H1 (cell line): ENCODE results near the gene IL21R. TPM values are rescaled to one million over a fixed set of nuclear protein-coding genes. Genes with fewer than 3 reads are reported as not detected.

Experiments
- CTCF ChIA-PET: fragments of 300-600 bp; sonication (Branson Sonifier 250); formaldehyde crosslinking; loops from one replicate; lab custom pipeline; 2021; ENCODE audit not compliant: partially characterized antibody; lab: Charles Lee
- POLR2A ChIA-PET: fragments of 300-600 bp; sonication (Branson Sonifier 250); formaldehyde crosslinking; loops from one replicate; lab custom pipeline; 2021; ENCODE audit warnings: inconsistent platforms; ENCODE audit not compliant: partially characterized antibody; lab: Charles Lee
- DNase-seq, 2 experiments: peaks; one replicate each; pipeline versions ENCODE4 v3.0.0 to v3.0.0-alpha.2; 2010 to 2022; ENCODE audit warnings: low spot score in 2 of 2, low read depth in 1 of 2, mixed read lengths in 1 of 2
- FAIRE-seq: peaks from 2 replicates; lab custom pipeline; 2011; peaks lifted over from hg19 to GRCh38; lab: Jason Lieb, UNC
- H2AFZ ChIP-seq: 2 replicates; pipeline ENCODE4 v1.8.1; 2012; ENCODE audit warnings: low read length, inconsistent platforms
- H2AK5ac ChIP-seq: 2 replicates; pipeline ENCODE4 v1.6.1; 2013; ENCODE audit warnings: low read depth, low read length
- H2BK120ac ChIP-seq: replicated peaks from 2 replicates; pipeline ENCODE3; 2013; ENCODE audit warnings: low read depth, low read length, inconsistent platforms
- H2BK12ac ChIP-seq: 2 replicates; pipeline ENCODE4 v1.6.1; 2013; ENCODE audit warnings: low read depth, low read length
- H2BK15ac ChIP-seq: 2 replicates; pipeline ENCODE4 v1.6.1; 2013; ENCODE audit warnings: low read length
- H2BK20ac ChIP-seq: 2 replicates; pipeline ENCODE4 v1.6.1; 2013; ENCODE audit warnings: low read length
- H2BK5ac ChIP-seq: 2 replicates; pipeline ENCODE4 v1.6.1; 2013; ENCODE audit warnings: low read depth, low read length
- H3K14ac ChIP-seq: 2 replicates; pipeline ENCODE4 v1.6.1; 2013; ENCODE audit warnings: inconsistent platforms; ENCODE audit not compliant: insufficient read length
- H3K18ac ChIP-seq: 2 replicates; pipeline ENCODE4 v1.6.1; 2013; ENCODE audit warnings: low read length; ENCODE audit errors: extremely low read depth
- H3K23ac ChIP-seq: 2 replicates; pipeline ENCODE4 v1.6.1; 2013; ENCODE audit warnings: inconsistent platforms; ENCODE audit not compliant: insufficient read length
- H3K23me2 ChIP-seq: 2 replicates; pipeline ENCODE4 v1.6.1; 2013; ENCODE audit warnings: low read depth, low read length
- H3K27ac ChIP-seq: 2 replicates; pipeline ENCODE4 v1.6.1; 2011; ENCODE audit warnings: low read depth, low read length, inconsistent platforms
- H3K27me3 ChIP-seq, 4 experiments: replicated peaks in 1 of 4; 1 replicate in 1 of 4; 2 replicates in 3 of 4; pipeline versions ENCODE4 v1.6.1 to v1.8.1; 2011 to 2013; ENCODE audit warnings: low read length in 3 of 4, mild to moderate bottlenecking in 3 of 4, inconsistent platforms in 2 of 4, mixed read lengths in 2 of 4, moderate library complexity in 1 of 4; ENCODE audit not compliant: control insufficient read depth in 3 of 4, insufficient read depth in 3 of 4; ENCODE audit errors: extremely low read depth in 1 of 4
- H3K36me3 ChIP-seq, 4 experiments: 2 replicates each; pipeline versions ENCODE4 v1.6.1 to v1.8.1; 2011 to 2013; ENCODE audit warnings: mild to moderate bottlenecking in 4 of 4, low read length in 3 of 4, moderate library complexity in 2 of 4, control low read depth in 1 of 4, inconsistent platforms in 1 of 4; ENCODE audit not compliant: insufficient read depth in 4 of 4, control insufficient read depth in 2 of 4
- H3K4ac ChIP-seq: replicated peaks from 2 replicates; pipeline ENCODE3; 2013; ENCODE audit warnings: low read length, low read depth, mixed read lengths, inconsistent platforms; ENCODE audit not compliant: insufficient read length
- H3K4me1 ChIP-seq, 4 experiments: replicated peaks in 1 of 4; 1 replicate in 1 of 4; 2 replicates in 3 of 4; pipeline versions ENCODE4 v1.6.1 to v1.8.1; 2011 to 2013; ENCODE audit warnings: low read length in 3 of 4, inconsistent platforms in 2 of 4, mixed read lengths in 1 of 4; ENCODE audit not compliant: insufficient read depth in 4 of 4, control insufficient read depth in 3 of 4
- H3K4me2 ChIP-seq, 2 experiments: 2 replicates each; pipeline versions ENCODE4 v1.6.1 to v1.8.1; 2011 to 2013; ENCODE audit warnings: low read depth in 2 of 2, low read length in 2 of 2, control low read depth in 1 of 2, inconsistent platforms in 1 of 2, mild to moderate bottlenecking in 1 of 2; ENCODE audit not compliant: insufficient read depth in 1 of 2
- H3K4me3 ChIP-seq, 4 experiments: fragments of 200-600, 300-600 bp in 1 of 4; sonication (generic), shearing (Covaris generic), sonication (Bioruptor Twin) in 1 of 4; 2 replicates each; pipeline versions ENCODE4 v1.5.1 to v1.8.1; 2011 to 2016; ENCODE audit warnings: low read length in 4 of 4, low read depth in 3 of 4, control low read depth in 2 of 4, inconsistent platforms in 2 of 4, mild to moderate bottlenecking in 2 of 4, mixed read lengths in 1 of 4, moderate library complexity in 1 of 4; ENCODE audit not compliant: insufficient read depth in 2 of 4; ENCODE audit errors: extremely low read depth in 1 of 4
- H3K56ac ChIP-seq: replicated peaks from 2 replicates; pipeline ENCODE3; 2013; ENCODE audit warnings: low read depth, mild to moderate bottlenecking, mixed read lengths, low read length, inconsistent platforms; ENCODE audit not compliant: insufficient read length
- H3K79me1 ChIP-seq: 2 replicates; pipeline ENCODE4 v1.6.1; 2013; ENCODE audit warnings: low read depth, low read length, control low read depth
- H3K79me2 ChIP-seq, 2 experiments: 2 replicates each; pipeline versions ENCODE4 v1.6.1 to v1.8.1; 2012 to 2013; ENCODE audit warnings: low read length in 2 of 2, mild to moderate bottlenecking in 2 of 2, inconsistent platforms in 1 of 2; ENCODE audit not compliant: insufficient read depth in 2 of 2, control insufficient read depth in 1 of 2
- H3K9ac ChIP-seq, 4 experiments: replicated peaks in 1 of 4; 1 replicate in 1 of 4; 2 replicates in 3 of 4; pipeline versions ENCODE4 v1.6.1 to v1.8.1; 2011 to 2013; ENCODE audit warnings: low read depth in 3 of 4, low read length in 3 of 4, control low read depth in 2 of 4, mild to moderate bottlenecking in 2 of 4, moderate library complexity in 2 of 4, inconsistent platforms in 1 of 4; ENCODE audit errors: extremely low read depth in 1 of 4
- H3K9me3 ChIP-seq, 2 experiments: 2 replicates each; pipeline versions ENCODE4 v1.6.1 to v1.8.1; 2012 to 2013; ENCODE audit warnings: mild to moderate bottlenecking in 2 of 2, moderate library complexity in 2 of 2, control low read depth in 1 of 2, inconsistent platforms in 1 of 2, low read depth in 1 of 2, low read length in 1 of 2, mixed read lengths in 1 of 2; ENCODE audit not compliant: insufficient read depth in 2 of 2
- H4K20me1 ChIP-seq, 2 experiments: replicated peaks in 1 of 2; 2 replicates each; pipeline versions ENCODE3 to v1.8.1; 2011 to 2013; ENCODE audit warnings: inconsistent platforms in 2 of 2, low read length in 2 of 2, mild to moderate bottlenecking in 1 of 2; ENCODE audit not compliant: insufficient read depth in 2 of 2, control insufficient read depth in 1 of 2
- H4K5ac ChIP-seq: 2 replicates; pipeline ENCODE4 v1.6.1; 2013; ENCODE audit warnings: low read length, low read depth, mixed read lengths, inconsistent platforms; ENCODE audit not compliant: insufficient read length
- H4K8ac ChIP-seq: 2 replicates; pipeline ENCODE4 v1.8.0; 2013; ENCODE audit warnings: mild to moderate bottlenecking, moderate library complexity, low read length, inconsistent platforms; ENCODE audit not compliant: insufficient read depth; ENCODE audit errors: extremely low read depth
- H4K91ac ChIP-seq: replicated peaks from 2 replicates; pipeline ENCODE3; 2013; ENCODE audit warnings: low read length, mixed read lengths, inconsistent platforms; ENCODE audit not compliant: insufficient read length
- BACH1 ChIP-seq: IDR thresholded peaks from 2 replicates; pipeline ENCODE4 v1.6.1; 2012; ENCODE audit warnings: low read length, improper control_type of control experiment
- CBX5 ChIP-seq: fragments of 300-800, 300-1000 bp; sonication (generic); IDR thresholded peaks from 2 replicates; pipeline ENCODE4 v1.7.1; 2016; ENCODE audit warnings: antibody characterized with exemption, low read length, low read depth
- CHD1 ChIP-seq: IDR thresholded peaks from 2 replicates; pipeline ENCODE4 v1.6.1; 2012; ENCODE audit warnings: low read depth, low read length, improper control_type of control experiment
- EP300 ChIP-seq, 2 experiments: IDR thresholded peaks; 1 replicate in 1 of 2; 2 replicates in 1 of 2; pipeline ENCODE4 v1.6.1; 2011 to 2012; ENCODE audit warnings: low read depth in 2 of 2, low read length in 2 of 2, mild to moderate bottlenecking in 2 of 2, borderline replicate concordance in 1 of 2, inconsistent platforms in 1 of 2, moderate library complexity in 1 of 2
- HDAC6 ChIP-seq: IDR thresholded peaks from one replicate; pipeline ENCODE4 v1.7.1; 2012; ENCODE audit warnings: low read depth, mild to moderate bottlenecking, inconsistent platforms, low read length, moderate library complexity
- PHF8 ChIP-seq: fragments of 200-600 bp; sonication (generic); conservative IDR thresholded peaks from 2 replicates; pipeline ENCODE4 v1.7.1; 2012; ENCODE audit warnings: low read depth, mild to moderate bottlenecking, inconsistent platforms, low read length, moderate library complexity
- POU5F1 ChIP-seq: IDR thresholded peaks from 2 replicates; pipeline ENCODE4 v1.6.1; 2011; ENCODE audit warnings: low read depth, mild to moderate bottlenecking, low read length, moderate library complexity
- RAD21 ChIP-seq, 2 experiments: IDR thresholded peaks in 1 of 2; conservative IDR thresholded peaks in 1 of 2; 2 replicates each; pipeline ENCODE4 v1.6.1; 2011; ENCODE audit warnings: low read depth in 2 of 2, low read length in 2 of 2, improper control_type of control experiment in 1 of 2, inconsistent platforms in 1 of 2, mild to moderate bottlenecking in 1 of 2, moderate library complexity in 1 of 2
- SP1 ChIP-seq: IDR thresholded peaks from 2 replicates; pipeline ENCODE4 v1.6.1; 2011; ENCODE audit warnings: low read depth, low read length
- SP4 ChIP-seq: IDR thresholded peaks from 2 replicates; pipeline ENCODE4 v1.6.1; 2012; ENCODE audit warnings: low read length, inconsistent platforms
- SRF ChIP-seq: IDR thresholded peaks from 2 replicates; pipeline ENCODE4 v1.6.1; 2011; ENCODE audit warnings: mild to moderate bottlenecking, low read depth, low read length, moderate library complexity
- YY1 ChIP-seq: IDR thresholded peaks from 2 replicates; pipeline ENCODE4 v1.6.1; 2011; ENCODE audit warnings: low read depth, mild to moderate bottlenecking, low read length
- WGBS, 2 experiments: shearing (Covaris generic) in 1 of 2; methylation state at CpG; one replicate each; pipeline versions ENCODE4 v1.1.6 to v1.1.7; 2013 to 2015; ENCODE audit warnings: low lambda C conversion rate in 2 of 2, mixed read lengths in 2 of 2, inconsistent platforms in 1 of 2, low coverage in 1 of 2, missing lambda C conversion rate in 1 of 2; ENCODE audit not compliant: insufficient replicate concordance in 2 of 2, insufficient coverage in 1 of 2, insufficient read length in 1 of 2; ENCODE audit errors: extremely low coverage in 1 of 2, missing lambda C conversion rate in 1 of 2; 5-methylcytosine and 5-hydroxymethylcytosine counted together
- polyA plus RNA-seq, 7 experiments: library from polyadenylated mRNA; depleted of rRNA in 3 of 7; stranded (reverse) in 5 of 7; unstranded in 2 of 7; fragments of >200 nt in 5 of 7; fragments of 200-250 nt in 2 of 7; gene quantifications; 1 replicate in 5 of 7; 2 replicates in 1 of 7; 4 replicates in 1 of 7; pipeline versions ENCODE4 v1.2.1 to v1.2.3, GENCODE V29; 2011 to 2013; ENCODE audit warnings: missing spikeins in 2 of 7, mixed read lengths in 2 of 7
- total RNA-seq: library from RNA; stranded (reverse); fragmentation: NEBNext Ultra II Directional; extraction: Animal tissue kit (Norgen Biotek cat#: 25700); gene quantifications from 2 replicates; pipeline ENCODE4 v1.2.1, GENCODE V29; 2021
- TF ChIP-seq, protein P1 (sequence below): IDR thresholded peaks from 2 replicates; pipeline ENCODE4 v1.6.1; 2012; ENCODE audit warnings: inconsistent platforms

IL21R gene
- total and polyA plus RNA-seq, 2 of the 8 experiments (the other 6 are each of a cell fraction or from before 2014, with no cell fraction given): 0.34 to 0.70 TPM

DNA sequence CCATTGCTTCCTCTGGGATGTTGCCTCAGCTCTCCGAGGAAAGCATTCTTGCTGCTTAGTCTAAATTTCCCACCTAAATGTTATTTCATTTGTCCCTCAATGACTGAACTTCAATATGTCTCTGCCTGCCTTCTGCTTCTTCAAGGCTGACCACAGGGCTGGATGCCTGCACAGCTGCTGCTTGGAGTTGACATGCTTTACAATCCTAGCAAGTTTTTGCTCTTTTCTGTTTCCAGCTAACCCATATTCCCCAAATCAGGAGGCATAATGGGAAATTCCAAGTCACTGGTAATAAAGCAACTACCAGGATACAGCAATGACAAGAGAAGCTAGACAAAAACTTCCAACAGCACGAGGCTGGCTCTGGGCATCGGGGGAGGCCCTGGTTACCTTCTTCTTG is 98.8 kb downstream of the IL21R start:
- no peak overlapping the region for H2AK5ac ChIP-seq
- no peak overlapping the region for H3K4ac ChIP-seq
- no peak overlapping the region for H3K9ac ChIP-seq
- H3K56ac ChIP-seq: no peak overlapping the region
- TF ChIP-seq SP1: no peak
- TF ChIP-seq SP4: no peak
- TF ChIP-seq CBX5: no peak
- TF ChIP-seq PHF8: no peak
- TF ChIP-seq CHD1: no peak
- TF ChIP-seq, protein P1, sequence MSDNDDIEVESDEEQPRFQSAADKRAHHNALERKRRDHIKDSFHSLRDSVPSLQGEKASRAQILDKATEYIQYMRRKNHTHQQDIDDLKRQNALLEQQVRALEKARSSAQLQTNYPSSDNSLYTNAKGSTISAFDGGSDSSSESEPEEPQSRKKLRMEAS: no peak
- no peak for TF ChIP-seq YY1
- TF ChIP-seq EP300 (IDR thresholded peaks at IDR 0.05; ENCODE audit: borderline replicate concordance in 1 of 2, low read depth in 2 of 2, low read length in 2 of 2): no peak
- no peak for TF ChIP-seq SRF
- no peak for TF ChIP-seq POU5F1
- no peak for TF ChIP-seq BACH1
- TF ChIP-seq HDAC6: no peak
- TF ChIP-seq RAD21 (IDR thresholded peaks at IDR 0.05 in 1 of 2, conservative IDR thresholded peaks at IDR 0.05 in 1 of 2; ENCODE audit: low read depth in 2 of 2, low read length in 2 of 2): no peak
- no peaks in the 10 kb centered on the region for H3K23me2 ChIP-seq
- no peaks in the 10 kb centered on the region for H3K79me2 ChIP-seq
- POLR2A ChIA-PET: no interaction called here
- H2BK15ac ChIP-seq: no peak overlapping the region
- 86% methylated on average over 3 of the region's 3 CpGs; no CpG with 5 or more reads in 1 of the 2 experiments for WGBS, 2 experiments
- no peaks in the 10 kb centered on the region for H3K27me3 ChIP-seq
- H3K4me1 ChIP-seq: no peaks in the 10 kb centered on the region
- peaks cover 3 to 4% of the 10 kb centered on the region in 2 experiments for H4K20me1 ChIP-seq
- no peaks in the 10 kb centered on the region for H3K9me3 ChIP-seq
- 0 out of 2 replicates have a peak, but pooled peaks cover 2% of the 10 kb centered on the region for H3K79me1 ChIP-seq
- H2BK20ac ChIP-seq: no peak overlapping the region
- H3K36me3 ChIP-seq: peaks cover 39 to 90% (median 80%) of the 10 kb centered on the region in 4 experiments
- CTCF ChIA-PET: interaction anchor here (1.6 to 4.7 kb wide), 2 partner anchors 15 to 17 kb away, joined by 4 to 25 read pairs; no protein-coding TSS in a partner anchor
- H4K5ac ChIP-seq: no peak overlapping the region
- H3K4me2 ChIP-seq: no peak overlapping the region
- no peak overlapping the region for H3K27ac ChIP-seq
- H4K91ac ChIP-seq: no peak overlapping the region
- H3K14ac ChIP-seq: no peak overlapping the region
- no peak overlapping the region for H2AFZ ChIP-seq
- no peak overlapping the region for H2BK12ac ChIP-seq
- DNase-seq: no peak
- H2BK5ac ChIP-seq: no peak overlapping the region
- H2BK120ac ChIP-seq: no peak overlapping the region
- no peak overlapping the region for H3K4me3 ChIP-seq
- no peak overlapping the region for H3K23ac ChIP-seq
- FAIRE-seq: no peak
- H3K18ac ChIP-seq: no peak overlapping the region
- no peak overlapping the region for H4K8ac ChIP-seq
